Liver (tissue), 9 donors: ENCODE measurements around the gene NUAK1. TPM values are rescaled to one million over a fixed set of nuclear protein-coding genes. Genes with fewer than 3 reads are reported as not detected.
A peak's percentile ranks its signal among the peaks of the same experiment; 100 is the strongest.

Experiments used
- DNase-seq: peaks from one replicate; pipeline ENCODE4 v3.0.0-alpha.2; 2017; ENCODE audit warnings: low spot score
- H3K27ac ChIP-seq, 2 donors: one replicate each; pipeline ENCODE4 v1.7.0; 2013; ENCODE audit warnings: inconsistent platforms in 2 of 2, low read length in 2 of 2, control low read depth in 1 of 2, low read depth in 1 of 2, mild to moderate bottlenecking in 1 of 2
- H3K27me3 ChIP-seq, 4 donors: one replicate each; pipeline versions ENCODE4 v1.6.1 to v1.7.0; 2013; ENCODE audit warnings: low read length in 3 of 4, inconsistent platforms in 1 of 4, mild to moderate bottlenecking in 1 of 4, moderate library complexity in 1 of 4; ENCODE audit not compliant: control insufficient read depth in 4 of 4, insufficient read depth in 4 of 4
- H3K36me3 ChIP-seq, 4 donors: one replicate each; pipeline versions ENCODE4 v1.6.1 to v1.7.0; 2013; ENCODE audit warnings: low read length in 3 of 4, mild to moderate bottlenecking in 3 of 4, low read depth in 1 of 4, moderate library complexity in 1 of 4; ENCODE audit not compliant: control insufficient read depth in 4 of 4, insufficient read depth in 3 of 4
- H3K4me1 ChIP-seq, 4 donors: one replicate each; pipeline versions ENCODE4 v1.6.1 to v1.7.0; 2013; ENCODE audit warnings: low read length in 3 of 4, mild to moderate bottlenecking in 3 of 4, moderate library complexity in 1 of 4; ENCODE audit not compliant: control insufficient read depth in 4 of 4, insufficient read depth in 4 of 4
- H3K4me3 ChIP-seq, 3 donors: one replicate each; pipeline versions ENCODE4 v1.6.1 to v1.7.0; 2013; ENCODE audit warnings: low read length in 3 of 3, control low read depth in 1 of 3, low read depth in 1 of 3, mild to moderate bottlenecking in 1 of 3
- H3K9ac ChIP-seq, 2 donors: one replicate each; pipeline ENCODE4 v1.7.0; 2013; ENCODE audit warnings: low read length in 2 of 2, mild to moderate bottlenecking in 2 of 2, moderate library complexity in 2 of 2, control low read depth in 1 of 2, low read depth in 1 of 2
- H3K9me3 ChIP-seq, 4 donors: one replicate each; pipeline versions ENCODE4 v1.6.1 to v1.7.0; 2013; ENCODE audit warnings: low read length in 3 of 4; ENCODE audit not compliant: control insufficient read depth in 4 of 4
- EGR1 ChIP-seq, 2 donors: IDR thresholded peaks; 2 replicates each; pipeline ENCODE4 v1.6.1; 2016 to 2018; ENCODE audit warnings: antibody characterized with exemption in 2 of 2, low read depth in 2 of 2
- FOXA1 ChIP-seq: IDR thresholded peaks from 2 replicates; pipeline ENCODE4 v1.6.1; 2016; ENCODE audit warnings: antibody characterized with exemption
- FOXA2 ChIP-seq: IDR thresholded peaks from 2 replicates; pipeline ENCODE4 v1.6.1; 2016; ENCODE audit warnings: antibody characterized with exemption
- HNF4A ChIP-seq, 2 donors: conservative IDR thresholded peaks; 2 replicates each; pipeline ENCODE4 v1.6.1; 2016; ENCODE audit warnings: antibody characterized with exemption in 2 of 2, mild to moderate bottlenecking in 2 of 2
- JUND ChIP-seq, 2 donors: IDR thresholded peaks; 2 replicates each; pipeline ENCODE4 v1.6.1; 2016; ENCODE audit warnings: antibody characterized with exemption in 2 of 2
- RAD21 ChIP-seq, 2 donors: IDR thresholded peaks; 2 replicates each; pipeline ENCODE4 v1.6.1; 2016; ENCODE audit warnings: antibody characterized with exemption in 2 of 2, mild to moderate bottlenecking in 2 of 2
- RXRA ChIP-seq, 2 donors: IDR thresholded peaks; 2 replicates each; pipeline ENCODE4 v1.6.1; 2017 to 2018; ENCODE audit warnings: antibody characterized with exemption in 2 of 2, mild to moderate bottlenecking in 1 of 2
- SP1 ChIP-seq: IDR thresholded peaks from 2 replicates; pipeline ENCODE4 v1.6.1; 2018; ENCODE audit warnings: antibody characterized with exemption, mild to moderate bottlenecking
- TAF1 ChIP-seq: conservative IDR thresholded peaks from 2 replicates; pipeline ENCODE4 v1.6.1; 2016; ENCODE audit warnings: antibody characterized with exemption, mild to moderate bottlenecking
- YY1 ChIP-seq: IDR thresholded peaks from 2 replicates; pipeline ENCODE4 v1.6.1; 2016; ENCODE audit warnings: antibody characterized with exemption, mild to moderate bottlenecking
- WGBS: extraction: QIAGEN DNeasy Blood & Tissue Kit; methylation state at CpG from one replicate; pipeline ENCODE4 v1.1.7; 2013; 5-methylcytosine and 5-hydroxymethylcytosine counted together
- polyA plus RNA-seq, 2 donors: library from polyadenylated mRNA; stranded (reverse) in 1 of 2; unstranded in 1 of 2; fragments of 200-250 nt in 1 of 2; fragments of >200 nt in 1 of 2; fragmentation: Nextera tagmentation in 1 of 2; extraction: Ambion mirVana in 1 of 2; gene quantifications; one replicate each; pipeline versions ENCODE4 v1.2.1 to v1.2.3, GENCODE V29; 2013 to 2015
- total RNA-seq, 2 donors: library from RNA; depleted of rRNA; stranded (reverse); fragments of >200 nt; gene quantifications; one replicate each; pipeline ENCODE4 v1.2.3, GENCODE V29; 2014
- TF ChIP-seq, protein P1 (sequence below): IDR thresholded peaks from 2 replicates; pipeline ENCODE4 v1.6.1; 2016; ENCODE audit warnings: antibody characterized with exemption
- TF ChIP-seq, protein P2 (sequence below): IDR thresholded peaks from 2 replicates; pipeline ENCODE4 v1.6.1; 2016; ENCODE audit warnings: antibody characterized with exemption, mild to moderate bottlenecking
- TF ChIP-seq, protein P3 (sequence below): IDR thresholded peaks from 2 replicates; pipeline ENCODE4 v1.6.1; 2016; ENCODE audit warnings: antibody characterized with exemption
- TF ChIP-seq, protein P4 (sequence below): IDR thresholded peaks from 2 replicates; pipeline ENCODE4 v1.6.1; 2016; ENCODE audit warnings: antibody characterized with exemption
- donor health status: healthy.
- donor health status: healthy.
- donor health status: healthy.
- donor health status: healthy.
- donor health status: healthy.

The NUAK1 gene
- total and polyA plus RNA-seq, 4 donors = 2.5 to 9.3 (median 3.9) TPM

- TF ChIP-seq, protein P1, sequence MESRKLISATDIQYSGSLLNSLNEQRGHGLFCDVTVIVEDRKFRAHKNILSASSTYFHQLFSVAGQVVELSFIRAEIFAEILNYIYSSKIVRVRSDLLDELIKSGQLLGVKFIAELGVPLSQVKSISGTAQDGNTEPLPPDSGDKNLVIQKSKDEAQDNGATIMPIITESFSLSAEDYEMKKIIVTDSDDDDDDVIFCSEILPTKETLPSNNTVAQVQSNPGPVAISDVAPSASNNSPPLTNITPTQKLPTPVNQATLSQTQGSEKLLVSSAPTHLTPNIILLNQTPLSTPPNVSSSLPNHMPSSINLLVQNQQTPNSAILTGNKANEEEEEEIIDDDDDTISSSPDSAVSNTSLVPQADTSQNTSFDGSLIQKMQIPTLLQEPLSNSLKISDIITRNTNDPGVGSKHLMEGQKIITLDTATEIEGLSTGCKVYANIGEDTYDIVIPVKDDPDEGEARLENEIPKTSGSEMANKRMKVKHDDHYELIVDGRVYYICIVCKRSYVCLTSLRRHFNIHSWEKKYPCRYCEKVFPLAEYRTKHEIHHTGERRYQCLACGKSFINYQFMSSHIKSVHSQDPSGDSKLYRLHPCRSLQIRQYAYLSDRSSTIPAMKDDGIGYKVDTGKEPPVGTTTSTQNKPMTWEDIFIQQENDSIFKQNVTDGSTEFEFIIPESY = no peak
- TF ChIP-seq FOXA2 (no peak), FOXA1 (no peak), TAF1 (no peak)
- TF ChIP-seq, protein P2, sequence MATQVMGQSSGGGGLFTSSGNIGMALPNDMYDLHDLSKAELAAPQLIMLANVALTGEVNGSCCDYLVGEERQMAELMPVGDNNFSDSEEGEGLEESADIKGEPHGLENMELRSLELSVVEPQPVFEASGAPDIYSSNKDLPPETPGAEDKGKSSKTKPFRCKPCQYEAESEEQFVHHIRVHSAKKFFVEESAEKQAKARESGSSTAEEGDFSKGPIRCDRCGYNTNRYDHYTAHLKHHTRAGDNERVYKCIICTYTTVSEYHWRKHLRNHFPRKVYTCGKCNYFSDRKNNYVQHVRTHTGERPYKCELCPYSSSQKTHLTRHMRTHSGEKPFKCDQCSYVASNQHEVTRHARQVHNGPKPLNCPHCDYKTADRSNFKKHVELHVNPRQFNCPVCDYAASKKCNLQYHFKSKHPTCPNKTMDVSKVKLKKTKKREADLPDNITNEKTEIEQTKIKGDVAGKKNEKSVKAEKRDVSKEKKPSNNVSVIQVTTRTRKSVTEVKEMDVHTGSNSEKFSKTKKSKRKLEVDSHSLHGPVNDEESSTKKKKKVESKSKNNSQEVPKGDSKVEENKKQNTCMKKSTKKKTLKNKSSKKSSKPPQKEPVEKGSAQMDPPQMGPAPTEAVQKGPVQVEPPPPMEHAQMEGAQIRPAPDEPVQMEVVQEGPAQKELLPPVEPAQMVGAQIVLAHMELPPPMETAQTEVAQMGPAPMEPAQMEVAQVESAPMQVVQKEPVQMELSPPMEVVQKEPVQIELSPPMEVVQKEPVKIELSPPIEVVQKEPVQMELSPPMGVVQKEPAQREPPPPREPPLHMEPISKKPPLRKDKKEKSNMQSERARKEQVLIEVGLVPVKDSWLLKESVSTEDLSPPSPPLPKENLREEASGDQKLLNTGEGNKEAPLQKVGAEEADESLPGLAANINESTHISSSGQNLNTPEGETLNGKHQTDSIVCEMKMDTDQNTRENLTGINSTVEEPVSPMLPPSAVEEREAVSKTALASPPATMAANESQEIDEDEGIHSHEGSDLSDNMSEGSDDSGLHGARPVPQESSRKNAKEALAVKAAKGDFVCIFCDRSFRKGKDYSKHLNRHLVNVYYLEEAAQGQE = no peak
- TF ChIP-seq, protein P3, sequence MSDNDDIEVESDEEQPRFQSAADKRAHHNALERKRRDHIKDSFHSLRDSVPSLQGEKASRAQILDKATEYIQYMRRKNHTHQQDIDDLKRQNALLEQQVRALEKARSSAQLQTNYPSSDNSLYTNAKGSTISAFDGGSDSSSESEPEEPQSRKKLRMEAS = no peak
These were observed 48.5 kb upstream of the NUAK1 start (continued) for GRCh38 chr12:106187155-106187789.

DNA sequence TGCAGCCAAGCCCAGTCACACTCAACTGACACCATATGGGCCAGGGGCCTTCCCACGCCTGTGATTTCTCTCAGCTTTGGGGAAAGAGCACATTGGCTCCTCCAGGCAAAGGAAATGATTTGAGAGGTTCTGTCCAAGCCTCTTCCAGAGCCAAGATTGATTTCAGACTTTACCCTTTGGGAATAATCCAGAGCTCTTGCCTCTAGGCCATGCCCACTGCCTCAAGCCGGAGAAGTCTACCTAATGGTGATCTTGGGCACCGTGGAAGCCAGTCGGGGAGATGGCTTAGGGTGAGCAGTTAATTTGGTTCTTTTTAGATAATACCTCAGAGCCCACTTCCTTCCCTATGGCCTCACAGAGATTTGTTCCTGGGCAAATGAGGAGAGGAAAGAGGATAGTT is 45.0 kb upstream of the NUAK1 start:
- DNase-seq = no peak
- Histone ChIP-seq H3K4me3 (no peak overlapping the region), H3K27me3 (no peaks in the 10 kb centered on the region), H3K36me3 (no peaks in the 10 kb centered on the region), H3K27ac (no peak overlapping the region), H3K9ac (no peak overlapping the region), H3K4me1 (peaks cover 0 to 8% (median 5%) of the 10 kb centered on the region in 4 donors), H3K9me3 (no peaks in the 10 kb centered on the region)
- TF ChIP-seq, protein P4, sequence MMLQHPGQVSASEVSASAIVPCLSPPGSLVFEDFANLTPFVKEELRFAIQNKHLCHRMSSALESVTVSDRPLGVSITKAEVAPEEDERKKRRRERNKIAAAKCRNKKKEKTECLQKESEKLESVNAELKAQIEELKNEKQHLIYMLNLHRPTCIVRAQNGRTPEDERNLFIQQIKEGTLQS = no peak
- TF ChIP-seq HNF4A (conservative IDR thresholded peaks at IDR 0.05) (peak in 1 of 2 donors; percentile 23), SP1 (no peak), FOXA1 (no peak), YY1 (no peak)
- WGBS = 48% methylated on average over 4 of the region's 4 CpGs

GRCh38 chr12:106181401-106182114 is 42.8 kb upstream of the NUAK1 start:
- no peak overlapping the region for H3K27ac ChIP-seq
- no peaks in the 10 kb centered on the region for H3K27me3 ChIP-seq
- 93% methylated on average over 6 of the region's 6 CpGs for WGBS

More at GRCh38 chr12:106181401-106182114, 42.8 kb upstream of the NUAK1 start:
- no peak for DNase-seq
- Histone ChIP-seq H3K9me3 (no peaks in the 10 kb centered on the region), H3K36me3 (no peaks in the 10 kb centered on the region), H3K4me3 (no peak overlapping the region), H3K9ac (no peak overlapping the region), H3K4me1 (peaks cover 0 to 8% (median 5%) of the 10 kb centered on the region in 4 donors)
- TF ChIP-seq RXRA (IDR thresholded peaks at IDR 0.05) (no peak), JUND (IDR thresholded peaks at IDR 0.05) (no peak), YY1 (no peak), RAD21 (IDR thresholded peaks at IDR 0.05) (no peak), EGR1 (IDR thresholded peaks at IDR 0.05; ENCODE audit: low read depth in 2 of 2) (no peak)
- TF ChIP-seq, protein P1 = no peak
- TF ChIP-seq, protein P3 = no peak
